B cell (primary cell): ENCODE measurements around the gene LAMP5.

Experiments
- EZH2 ChIP-seq: IDR thresholded peaks from 2 replicates; pipeline ENCODE4 v1.6.1; 2012; ENCODE audit warnings: borderline replicate concordance, low read depth, mild to moderate bottlenecking, moderate library complexity, low read length; ENCODE audit not compliant: insufficient read depth, poor library complexity, severe bottlenecking
- TF ChIP-seq, protein P1 (sequence below): fragments of 200-600 bp; IDR thresholded peaks from one replicate; pipeline ENCODE4 v1.8.0; 2022; ENCODE audit warnings: antibody characterized with exemption, mild to moderate bottlenecking

GRCh38 chr20:9500121-9500520, 14.3 kb upstream of the LAMP5 start:
- TF ChIP-seq, protein P1, sequence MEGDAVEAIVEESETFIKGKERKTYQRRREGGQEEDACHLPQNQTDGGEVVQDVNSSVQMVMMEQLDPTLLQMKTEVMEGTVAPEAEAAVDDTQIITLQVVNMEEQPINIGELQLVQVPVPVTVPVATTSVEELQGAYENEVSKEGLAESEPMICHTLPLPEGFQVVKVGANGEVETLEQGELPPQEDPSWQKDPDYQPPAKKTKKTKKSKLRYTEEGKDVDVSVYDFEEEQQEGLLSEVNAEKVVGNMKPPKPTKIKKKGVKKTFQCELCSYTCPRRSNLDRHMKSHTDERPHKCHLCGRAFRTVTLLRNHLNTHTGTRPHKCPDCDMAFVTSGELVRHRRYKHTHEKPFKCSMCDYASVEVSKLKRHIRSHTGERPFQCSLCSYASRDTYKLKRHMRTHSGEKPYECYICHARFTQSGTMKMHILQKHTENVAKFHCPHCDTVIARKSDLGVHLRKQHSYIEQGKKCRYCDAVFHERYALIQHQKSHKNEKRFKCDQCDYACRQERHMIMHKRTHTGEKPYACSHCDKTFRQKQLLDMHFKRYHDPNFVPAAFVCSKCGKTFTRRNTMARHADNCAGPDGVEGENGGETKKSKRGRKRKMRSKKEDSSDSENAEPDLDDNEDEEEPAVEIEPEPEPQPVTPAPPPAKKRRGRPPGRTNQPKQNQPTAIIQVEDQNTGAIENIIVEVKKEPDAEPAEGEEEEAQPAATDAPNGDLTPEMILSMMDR = no peak
- no peak for TF ChIP-seq EZH2
